Gastroesophageal sphincter (tissue), 3 donors: ENCODE data around the gene PMF1.

Experiments
- CTCF ChIP-seq, 4 experiments: fragments of 200-600 bp in 2 of 4; fragments of 450-650 bp in 2 of 4; sonication (generic) in 1 of 4; IDR thresholded peaks; one replicate each; pipeline ENCODE4 v1.5.1; 2017 to 2019; ENCODE audit warnings: antibody characterized with exemption in 4 of 4, mild to moderate bottlenecking in 2 of 4, moderate library complexity in 2 of 4
- POLR2A ChIP-seq, 2 donors: fragments of 450-650 bp; IDR thresholded peaks; one replicate each; pipeline ENCODE4 v1.6.1; 2017; ENCODE audit warnings: antibody characterized with exemption in 2 of 2, mild to moderate bottlenecking in 2 of 2, moderate library complexity in 1 of 2

GRCh38 chr1:156230473-156230837 lies 17.6 kb downstream of the PMF1 start:
- TF ChIP-seq CTCF (IDR thresholded peaks at IDR 0.05) = no peak
- no peak for TF ChIP-seq POLR2A (IDR thresholded peaks at IDR 0.05)
